Esophagus squamous epithelium (tissue), 5 donors: ENCODE measurements around the gene PAK4. TPM values are rescaled to one million over a fixed set of nuclear protein-coding genes. Genes with fewer than 3 reads are reported as not detected.

ENCODE experiments used
- DNase-seq: peaks from one replicate; lab custom pipeline; 2025; lab: John Stamatoyannopoulos, UW
- H3K27ac ChIP-seq, 4 donors: fragments of 200-600 bp; sonication (generic); one replicate each; pipeline ENCODE4 v1.5.1; 2016 to 2019; ENCODE audit warnings: mild to moderate bottlenecking in 1 of 4
- H3K27me3 ChIP-seq, 4 donors: fragments of 200-600 bp; sonication (generic); 1 replicate in 3 of 4; 2 replicates in 1 of 4; pipeline versions ENCODE4 v1.5.1 to v1.6.0; 2017 to 2021; ENCODE audit warnings: antibody characterized with exemption in 1 of 4
- H3K36me3 ChIP-seq, 3 donors: fragments of 200-600 bp; sonication (generic); one replicate each; pipeline ENCODE4 v1.5.1; 2016 to 2019
- H3K4me1 ChIP-seq, 3 donors: fragments of 200-600 bp; sonication (generic); one replicate each; pipeline ENCODE4 v1.5.1; 2017 to 2019
- H3K4me3 ChIP-seq, 4 donors: fragments of 200-600 bp; sonication (generic); 1 replicate in 3 of 4; 2 replicates in 1 of 4; pipeline ENCODE4 v1.5.1; 2016 to 2019; ENCODE audit warnings: mild to moderate bottlenecking in 2 of 4, moderate library complexity in 1 of 4
- H3K9me3 ChIP-seq, 3 donors: fragments of 200-600 bp; sonication (generic); one replicate each; pipeline ENCODE4 v1.5.1; 2016 to 2019
- CTCF ChIP-seq, 6 experiments: fragments of 450-650 bp in 4 of 6; fragments of 200-600 bp in 2 of 6; sonication (generic) in 2 of 6; IDR thresholded peaks; one replicate each; pipeline ENCODE4 v1.5.1; 2016 to 2019; ENCODE audit warnings: antibody characterized with exemption in 6 of 6, mild to moderate bottlenecking in 4 of 6, moderate library complexity in 4 of 6
- POLR2A ChIP-seq, 4 donors: fragments of 450-650 bp; IDR thresholded peaks; one replicate each; pipeline ENCODE4 v1.6.1; 2017; ENCODE audit warnings: antibody characterized with exemption in 4 of 4, mild to moderate bottlenecking in 4 of 4, moderate library complexity in 3 of 4
- WGBS, 2 donors: methylation state at CpG; one replicate each; pipeline ENCODE4 v1.1.5; 2018; 5-methylcytosine and 5-hydroxymethylcytosine counted together
- intact Hi-C: fragments of 100-400 bp; cut with DNase I; formaldehyde crosslinking; loops from one replicate; pipeline ENCODE4 v1.15.0; 2022
- total RNA-seq, 4 donors: library from RNA; depleted of rRNA; stranded (reverse); fragments of >200 nt; gene quantifications; one replicate each; pipeline ENCODE4 v1.1.0, GENCODE V29; 2016
- donor health status: DM: yes; HTN: yes; CAD: no.

PAK4 gene
- total RNA-seq, 4 donors from 2014 or later: 12.2 to 40.1 (median 18.3) TPM

GRCh38 chr19:39169143-39169810 is 43.7 kb downstream of the PAK4 start:
- Histone ChIP-seq H3K4me3 (no peak overlapping the region), H3K27me3 (no peaks in the 10 kb centered on the region), H3K27ac (no peak overlapping the region), H3K4me1 (peaks cover 24 to 55% (median 28%) of the 10 kb centered on the region in 3 donors), H3K9me3 (no peaks in the 10 kb centered on the region), H3K36me3 (peaks cover 13 to 62% (median 17%) of the 10 kb centered on the region in 3 donors)
- 83 to 92% methylated on average over 8 to 24 of the region's 36 CpGs for WGBS, 2 donors
- DNase-seq: no peak
- TF ChIP-seq CTCF (IDR thresholded peaks at IDR 0.05): no peak
- intact Hi-C loops: no loop called here

DNA sequence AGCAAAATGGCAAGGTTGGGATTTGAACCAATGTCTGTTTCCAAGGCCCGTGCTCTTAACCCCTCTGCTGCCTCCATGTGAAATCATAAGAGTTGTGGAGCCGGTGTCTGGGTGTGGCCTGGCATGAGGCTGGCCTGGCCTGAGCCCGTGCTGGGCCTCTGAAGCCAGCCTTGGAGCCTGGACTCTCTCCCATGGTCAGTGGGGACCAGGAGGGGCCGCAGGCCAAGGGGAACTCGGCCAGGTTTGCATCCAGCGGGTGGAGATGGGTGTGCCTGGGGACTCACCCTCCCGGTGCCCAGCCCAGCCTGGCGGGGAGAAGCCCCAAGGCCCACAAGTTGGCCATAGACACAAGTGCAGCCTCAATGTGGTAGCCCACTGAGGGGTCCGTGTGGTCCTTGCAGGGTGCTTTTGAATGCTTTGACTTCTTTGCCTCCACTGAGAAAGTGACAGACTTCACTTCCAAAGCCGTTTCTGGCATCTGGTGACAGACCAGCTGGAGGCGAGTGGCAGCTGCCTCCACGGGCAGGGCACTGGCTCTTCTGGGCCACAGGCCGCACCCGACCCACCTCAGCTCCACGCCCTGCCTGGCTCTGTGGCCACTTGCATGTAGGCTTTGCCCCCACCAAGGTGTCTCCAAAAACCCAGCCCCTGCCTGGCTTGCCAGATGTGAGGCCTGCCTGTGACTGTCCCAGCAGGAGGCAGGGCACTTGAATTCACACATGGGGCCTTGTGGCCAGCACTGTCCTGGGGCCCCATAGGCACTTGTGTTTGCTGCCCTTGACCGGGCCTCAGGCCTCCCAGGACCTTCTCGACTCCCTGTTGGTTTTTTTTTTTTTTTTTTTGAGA is 45.0 kb downstream of the PAK4 start:
- H3K4me1 ChIP-seq: peaks cover 24 to 53% (median 28%) of the 10 kb centered on the region in 3 donors
- peaks cover 22 to 76% (median 29%) of the 10 kb centered on the region in 3 donors for H3K36me3 ChIP-seq
- H3K27me3 ChIP-seq: no peaks in the 10 kb centered on the region
- 72 to 79% methylated on average over 4 to 6 of the region's 17 CpGs for WGBS, 2 donors
- intact Hi-C loops: no loop called here
- H3K27ac ChIP-seq: peak overlapping the region in 2 of 4 donors; percentile 38 to 53
- no peak overlapping the region for H3K4me3 ChIP-seq
- TF ChIP-seq POLR2A (IDR thresholded peaks at IDR 0.05) (no peak), CTCF (IDR thresholded peaks at IDR 0.05) (no peak)
- DNase-seq: no peak
- no peaks in the 10 kb centered on the region for H3K9me3 ChIP-seq

DNA sequence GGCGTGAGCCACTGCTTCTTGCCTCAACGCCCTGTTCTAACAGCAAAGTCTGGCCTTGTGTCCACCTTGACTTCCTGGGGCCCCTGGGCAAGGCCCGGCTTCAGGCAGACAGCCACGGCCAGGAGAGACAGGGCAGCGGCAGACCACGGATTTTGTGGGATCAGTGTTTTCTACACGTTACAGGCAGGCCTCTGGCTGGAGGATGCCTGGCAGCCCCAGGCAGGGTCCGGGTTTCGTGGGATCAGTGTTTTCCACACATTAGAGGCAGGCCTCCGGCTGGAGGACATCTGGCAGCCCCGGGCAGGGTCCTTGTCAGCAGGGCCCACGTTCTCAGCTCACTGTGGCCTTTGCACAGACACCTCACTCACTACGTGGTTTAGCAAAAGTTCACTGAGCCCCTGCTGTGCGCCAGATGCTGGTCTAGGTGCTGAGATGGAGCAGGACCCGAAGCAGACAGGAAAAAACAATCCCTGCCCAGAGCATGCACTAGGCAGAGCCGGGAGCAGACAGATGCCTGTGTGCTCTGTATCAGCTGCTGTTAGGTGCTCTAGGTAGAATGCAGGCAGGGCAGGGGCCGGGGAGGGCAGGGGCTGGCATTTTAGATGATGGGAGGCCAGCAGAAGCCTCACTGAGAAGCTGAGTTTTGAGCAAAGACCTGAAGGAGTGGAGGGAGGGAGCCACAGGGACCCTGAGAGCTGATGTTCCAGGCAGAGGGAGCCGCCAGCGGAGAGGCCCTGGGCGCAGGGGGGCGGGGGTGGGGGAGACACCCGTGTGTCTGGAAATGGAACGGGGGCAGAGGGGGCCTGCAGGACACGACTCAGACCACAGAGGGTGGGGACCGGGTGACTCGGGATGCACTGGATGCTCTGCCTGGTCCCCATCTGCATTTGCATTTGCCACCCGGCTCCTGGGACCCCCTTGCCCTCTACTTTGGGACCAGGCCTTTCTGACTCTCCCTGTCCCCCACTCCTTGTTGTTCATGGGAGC is 46.2 kb downstream of the PAK4 start:
- Histone ChIP-seq H3K27ac (no peak overlapping the region), H3K9me3 (no peaks in the 10 kb centered on the region), H3K36me3 (peaks cover 22 to 87% (median 29%) of the 10 kb centered on the region in 3 donors), H3K27me3 (no peaks in the 10 kb centered on the region), H3K4me1 (peaks cover 13 to 41% (median 21%) of the 10 kb centered on the region in 3 donors), H3K4me3 (no peak overlapping the region)
- TF ChIP-seq CTCF (IDR thresholded peaks at IDR 0.05): no peak
- TF ChIP-seq POLR2A (IDR thresholded peaks at IDR 0.05): no peak
- intact Hi-C loops: no loop called here
- no peak for DNase-seq
- WGBS, 2 donors: 65 to 82% methylated on average over 10 of the region's 27 CpGs

DNA sequence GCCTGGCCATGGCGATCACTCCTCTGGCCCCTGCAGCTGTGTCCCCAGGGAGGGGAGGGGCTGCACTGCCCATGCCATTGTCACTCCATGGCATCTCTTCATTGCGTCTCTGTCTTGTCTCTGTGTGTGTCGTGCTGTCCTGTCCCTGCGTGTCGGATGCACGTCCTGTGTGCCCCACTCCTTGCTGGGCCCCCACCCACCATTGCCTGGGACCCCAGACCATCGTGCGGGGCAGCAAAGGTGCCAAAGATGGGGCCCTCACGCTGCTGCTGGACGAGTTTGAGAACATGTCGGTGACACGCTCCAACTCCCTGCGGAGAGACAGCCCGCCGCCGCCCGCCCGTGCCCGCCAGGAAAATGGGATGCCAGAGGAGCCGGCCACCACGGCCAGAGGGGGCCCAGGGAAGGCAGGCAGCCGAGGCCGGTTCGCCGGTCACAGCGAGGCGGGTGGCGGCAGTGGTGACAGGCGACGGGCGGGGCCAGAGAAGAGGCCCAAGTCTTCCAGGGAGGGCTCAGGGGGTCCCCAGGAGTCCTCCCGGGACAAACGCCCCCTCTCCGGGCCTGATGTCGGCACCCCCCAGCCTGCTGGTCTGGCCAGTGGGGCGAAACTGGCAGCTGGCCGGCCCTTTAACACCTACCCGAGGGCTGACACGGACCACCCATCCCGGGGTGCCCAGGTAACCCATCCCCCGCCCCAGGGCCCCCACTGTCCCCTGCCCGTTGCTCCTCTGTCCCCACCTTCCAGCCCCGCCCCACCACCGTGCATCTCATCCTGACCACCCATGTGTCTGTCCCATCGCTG is 47.3 kb downstream of the PAK4 start:
- TF ChIP-seq CTCF (IDR thresholded peaks at IDR 0.05): no peak
- no peak for TF ChIP-seq POLR2A (IDR thresholded peaks at IDR 0.05)
- 81 to 100% methylated on average over 4 to 6 of the region's 45 CpGs for WGBS, 2 donors
- Histone ChIP-seq H3K36me3 (peaks cover 29 to 98% (median 37%) of the 10 kb centered on the region in 3 donors), H3K4me1 (peaks cover 1 to 30% (median 9%) of the 10 kb centered on the region in 3 donors), H3K27ac (no peak overlapping the region), H3K4me3 (no peak overlapping the region), H3K27me3 (no peaks in the 10 kb centered on the region), H3K9me3 (no peaks in the 10 kb centered on the region)
- intact Hi-C loops: no loop called here
- DNase-seq: no peak
